Skeletal muscle cell (primary cell): ENCODE data around the gene EEF1AKMT3.

Experiments
- DNase-seq: peaks from one replicate; pipeline ENCODE4 v3.0.0-alpha.2; 2010; ENCODE audit warnings: low read depth
- H3K4me3 ChIP-seq: 2 replicates; pipeline ENCODE4 v1.5.1; 2011; ENCODE audit warnings: low read depth, mild to moderate bottlenecking, control low read depth, low read length, moderate library complexity

EEF1AKMT3 gene

GRCh38 chr12:57772429-57773322, at the start of gene EEF1AKMT3:
Gene EEF1AKMT3 (plus strand): TSS chr12:57772614. CDS start chr12:57772725, 111 bp downstream.
- no peak for DNase-seq

GRCh38 chr12:57722716-57723629, 49.4 kb upstream of the EEF1AKMT3 start:
- no peak overlapping the region for H3K4me3 ChIP-seq
- DNase-seq = no peak

More at GRCh38 chr12:57772429-57773322, at the start of gene EEF1AKMT3:
- peak within 1 kb of the TSS; percentile 92 for H3K4me3 ChIP-seq

- H3K4me3 ChIP-seq = no peak overlapping the region
Observed at GRCh38 chr12:57723630-57723962, 48.8 kb upstream of the EEF1AKMT3 start.

GRCh38 chr12:57724003-57724935, 48.1 kb upstream of the EEF1AKMT3 start:
- H3K4me3 ChIP-seq = no peak overlapping the region
- no peak for DNase-seq

More at GRCh38 chr12:57723630-57723962, 48.8 kb upstream of the EEF1AKMT3 start:
- no peak for DNase-seq

- H3K4me3 ChIP-seq = no peak overlapping the region
- no peak for DNase-seq
Observed at GRCh38 chr12:57724936-57725740, 47.3 kb upstream of the EEF1AKMT3 start.

- H3K4me3 ChIP-seq = peak overlapping the region; percentile 63
- no peak for DNase-seq
Observed at GRCh38 chr12:57725851-57726150, 46.6 kb upstream of the EEF1AKMT3 start.

GRCh38 chr12:57726151-57726883, 46.1 kb upstream of the EEF1AKMT3 start:
- DNase-seq = no peak
- H3K4me3 ChIP-seq = peak overlapping the region; percentile 63

- no peak for DNase-seq
- H3K4me3 ChIP-seq = peak overlapping the region; percentile 63
Observed at GRCh38 chr12:57726884-57727757, 45.3 kb upstream of the EEF1AKMT3 start.

GRCh38 chr12:57727758-57728395, 44.5 kb upstream of the EEF1AKMT3 start:
- DNase-seq = no peak
- H3K4me3 ChIP-seq = no peak overlapping the region

GRCh38 chr12:57729321-57729844, 43.0 kb upstream of the EEF1AKMT3 start:
- H3K4me3 ChIP-seq = no peak overlapping the region
- DNase-seq = no peak

GRCh38 chr12:57730336-57731067, 41.9 kb upstream of the EEF1AKMT3 start:
- H3K4me3 ChIP-seq = no peak overlapping the region
- no peak for DNase-seq

- H3K4me3 ChIP-seq = no peak overlapping the region
- DNase-seq = no peak
Observed at GRCh38 chr12:57731411-57732080, 40.9 kb upstream of the EEF1AKMT3 start.

- no peak overlapping the region for H3K4me3 ChIP-seq
- DNase-seq = no peak
Observed at GRCh38 chr12:57732270-57732669, 40.1 kb upstream of the EEF1AKMT3 start.

GRCh38 chr12:57732726-57733593, 39.5 kb upstream of the EEF1AKMT3 start:
- no peak for DNase-seq
- no peak overlapping the region for H3K4me3 ChIP-seq
